ENCODE data around the gene PTPRN2. TPM values are rescaled to one million over a fixed set of nuclear protein-coding genes. Genes with fewer than 3 reads are reported as not detected.

Gene PTPRN2
- total and polyA plus RNA-seq, 2 of the 13 experiments (the other 11 are each of a cell fraction or from before 2014, with no cell fraction given): 2.5 to 24.2 TPM

- TF ChIP-seq, protein P1, sequence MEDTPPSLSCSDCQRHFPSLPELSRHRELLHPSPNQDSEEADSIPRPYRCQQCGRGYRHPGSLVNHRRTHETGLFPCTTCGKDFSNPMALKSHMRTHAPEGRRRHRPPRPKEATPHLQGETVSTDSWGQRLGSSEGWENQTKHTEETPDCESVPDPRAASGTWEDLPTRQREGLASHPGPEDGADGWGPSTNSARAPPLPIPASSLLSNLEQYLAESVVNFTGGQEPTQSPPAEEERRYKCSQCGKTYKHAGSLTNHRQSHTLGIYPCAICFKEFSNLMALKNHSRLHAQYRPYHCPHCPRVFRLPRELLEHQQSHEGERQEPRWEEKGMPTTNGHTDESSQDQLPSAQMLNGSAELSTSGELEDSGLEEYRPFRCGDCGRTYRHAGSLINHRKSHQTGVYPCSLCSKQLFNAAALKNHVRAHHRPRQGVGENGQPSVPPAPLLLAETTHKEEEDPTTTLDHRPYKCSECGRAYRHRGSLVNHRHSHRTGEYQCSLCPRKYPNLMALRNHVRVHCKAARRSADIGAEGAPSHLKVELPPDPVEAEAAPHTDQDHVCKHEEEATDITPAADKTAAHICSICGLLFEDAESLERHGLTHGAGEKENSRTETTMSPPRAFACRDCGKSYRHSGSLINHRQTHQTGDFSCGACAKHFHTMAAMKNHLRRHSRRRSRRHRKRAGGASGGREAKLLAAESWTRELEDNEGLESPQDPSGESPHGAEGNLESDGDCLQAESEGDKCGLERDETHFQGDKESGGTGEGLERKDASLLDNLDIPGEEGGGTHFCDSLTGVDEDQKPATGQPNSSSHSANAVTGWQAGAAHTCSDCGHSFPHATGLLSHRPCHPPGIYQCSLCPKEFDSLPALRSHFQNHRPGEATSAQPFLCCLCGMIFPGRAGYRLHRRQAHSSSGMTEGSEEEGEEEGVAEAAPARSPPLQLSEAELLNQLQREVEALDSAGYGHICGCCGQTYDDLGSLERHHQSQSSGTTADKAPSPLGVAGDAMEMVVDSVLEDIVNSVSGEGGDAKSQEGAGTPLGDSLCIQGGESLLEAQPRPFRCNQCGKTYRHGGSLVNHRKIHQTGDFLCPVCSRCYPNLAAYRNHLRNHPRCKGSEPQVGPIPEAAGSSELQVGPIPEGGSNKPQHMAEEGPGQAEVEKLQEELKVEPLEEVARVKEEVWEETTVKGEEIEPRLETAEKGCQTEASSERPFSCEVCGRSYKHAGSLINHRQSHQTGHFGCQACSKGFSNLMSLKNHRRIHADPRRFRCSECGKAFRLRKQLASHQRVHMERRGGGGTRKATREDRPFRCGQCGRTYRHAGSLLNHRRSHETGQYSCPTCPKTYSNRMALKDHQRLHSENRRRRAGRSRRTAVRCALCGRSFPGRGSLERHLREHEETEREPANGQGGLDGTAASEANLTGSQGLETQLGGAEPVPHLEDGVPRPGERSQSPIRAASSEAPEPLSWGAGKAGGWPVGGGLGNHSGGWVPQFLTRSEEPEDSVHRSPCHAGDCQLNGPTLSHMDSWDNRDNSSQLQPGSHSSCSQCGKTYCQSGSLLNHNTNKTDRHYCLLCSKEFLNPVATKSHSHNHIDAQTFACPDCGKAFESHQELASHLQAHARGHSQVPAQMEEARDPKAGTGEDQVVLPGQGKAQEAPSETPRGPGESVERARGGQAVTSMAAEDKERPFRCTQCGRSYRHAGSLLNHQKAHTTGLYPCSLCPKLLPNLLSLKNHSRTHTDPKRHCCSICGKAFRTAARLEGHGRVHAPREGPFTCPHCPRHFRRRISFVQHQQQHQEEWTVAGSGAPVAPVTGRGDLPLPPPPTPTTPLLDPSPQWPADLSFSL (CRISPR knock-in tag; IDR thresholded peaks at IDR 0.05): peak; percentile 78
Observed at GRCh38 chr7:157839672-157840167, 747.9 kb downstream of the PTPRN2 start (continued).

DNA sequence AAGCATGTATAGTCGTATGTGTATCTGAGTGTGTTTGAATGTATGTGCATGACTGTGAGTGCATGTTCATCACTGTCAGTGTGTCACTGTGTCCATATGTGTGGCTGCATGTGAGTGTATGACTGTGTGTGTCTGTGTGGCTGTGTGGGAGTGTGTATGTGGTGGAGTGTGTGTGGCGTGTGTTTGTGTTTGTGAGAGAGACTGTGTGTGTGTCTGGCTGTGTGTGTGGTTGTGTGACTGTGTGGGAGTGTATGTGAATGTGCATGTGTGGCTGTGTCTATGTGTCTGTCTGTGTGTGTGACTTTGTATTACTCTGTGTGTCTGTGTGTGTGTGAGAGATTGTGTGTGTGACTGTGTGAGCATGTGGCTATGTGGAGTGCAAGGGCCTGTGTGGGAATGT lies 748.4 kb downstream of the PTPRN2 start:
- no peak overlapping the region for H3K27ac ChIP-seq (ENCODE audit: extremely low read length, insufficient read depth, low read length)
- intact Hi-C loops (cut with micrococcal nuclease; ENCODE audit: unreplicated experiment): no loop called here
- in situ Hi-C loops (cut with HindIII; ENCODE audit: extremely low pct_ligation_motif_present, low pct_unique_long_range_greater_than_20kb): no loop called here
- FAIRE-seq: no peak
- H3K36me3 ChIP-seq (replicated peaks in 1 of 2; ENCODE audit: control insufficient read depth in 1 of 2, insufficient read depth in 2 of 2, low read length in 2 of 2): no peaks in the 10 kb centered on the region
- no peaks in the 10 kb centered on the region for H3K9me3 ChIP-seq (ENCODE audit: low read length)
- TF ChIP-seq ZNF598 (CRISPR knock-in tag; IDR thresholded peaks at IDR 0.05; ENCODE audit: borderline replicate concordance) (no peak), ZNF282 (IDR thresholded peaks at IDR 0.05; ENCODE audit: partially characterized antibody) (peak; percentile 73), ADNP (CRISPR knock-in tag; IDR thresholded peaks at IDR 0.05) (no peak), SNAPC2 (CRISPR knock-in tag; IDR thresholded peaks at IDR 0.05) (no peak), CREM (IDR thresholded peaks at IDR 0.05) (no peak), CREM (CRISPR knock-in tag; IDR thresholded peaks at IDR 0.05) (no peak), ZNF577 (CRISPR knock-in tag; IDR thresholded peaks at IDR 0.05; ENCODE audit: borderline replicate concordance, low read depth) (no peak), ZSCAN31 (CRISPR knock-in tag; IDR thresholded peaks at IDR 0.05; ENCODE audit: low read depth) (no peak)
- no peaks in the 10 kb centered on the region for H3K79me2 ChIP-seq (ENCODE audit: insufficient read depth, low read length)
- no peak overlapping the region for H3K9ac ChIP-seq (ENCODE audit: insufficient read depth, low read depth, low read length)
- ChIA-PET POLR2A (no interaction called here), CTCF (ENCODE audit: low intra/inter-chr PET ratio, low total read pairs) (no interaction called here)
- no TSS peak for BruUV-seq (replicated peaks)
- no peaks in the 10 kb centered on the region for H3K4me1 ChIP-seq (ENCODE audit: insufficient read depth, low read length)
- H3K4me2 ChIP-seq (ENCODE audit: low read depth, low read length): no peak overlapping the region
- 83% methylated on average over 2 of the region's 2 CpGs for WGBS (ENCODE audit: low lambda C conversion rate)
- no peak for DNase-seq (ENCODE audit: low spot score)
- no peak for ATAC-seq
- no peak overlapping the region for H2AFZ ChIP-seq (ENCODE audit: low read length)
- peaks cover 2% of the 10 kb centered on the region; the same call in 1 of the 2 replicates for H4K20me1 ChIP-seq (ENCODE audit: insufficient read depth, low read length)
- peaks cover 3 to 13% of the 10 kb centered on the region in 2 experiments; a peak in 2 of 5 replicates for H3K27me3 ChIP-seq (ENCODE audit: control insufficient read depth in 1 of 2, insufficient read depth in 2 of 2, low read length in 2 of 2)
- no peak overlapping the region for H3K4me3 ChIP-seq (replicated peaks in 1 of 3; ENCODE audit: insufficient read depth in 1 of 3, low read depth in 2 of 3, low read length in 3 of 3)
